Neural progenitor cell (in vitro differentiated cells): ENCODE results near the gene SBF2. TPM values are rescaled to one million over a fixed set of nuclear protein-coding genes. Genes with fewer than 3 reads are reported as not detected.

ENCODE experiments used
- DNase-seq: peaks from one replicate; pipeline ENCODE4 v3.0.0-alpha.2; 2016; ENCODE audit warnings: low spot score
- H2AFZ ChIP-seq: fragments of 200-600 bp; sonication (generic); replicated peaks from 2 replicates; pipeline ENCODE4 v1.6.1; 2016; ENCODE audit warnings: antibody characterized with exemption
- H3F3A ChIP-seq: fragments of 200-600 bp; sonication (generic); 2 replicates; pipeline ENCODE4 v1.6.1; 2016; ENCODE audit warnings: antibody characterized with exemption, low read depth
- H3K27ac ChIP-seq: fragments of 200-600 bp; sonication (generic); 2 replicates; pipeline ENCODE4 v1.5.1; 2016; ENCODE audit warnings: mild to moderate bottlenecking
- H3K27me3 ChIP-seq: fragments of 200-600 bp; sonication (generic); 2 replicates; pipeline ENCODE4 v1.6.1; 2016; ENCODE audit warnings: mild to moderate bottlenecking, moderate library complexity
- H3K36me3 ChIP-seq: fragments of 200-600 bp; sonication (generic); 2 replicates; pipeline ENCODE4 v1.5.1; 2016
- H3K4me1 ChIP-seq: fragments of 200-600 bp; sonication (generic); 2 replicates; pipeline ENCODE4 v1.6.1; 2016; ENCODE audit warnings: mixed run types
- H3K4me2 ChIP-seq: fragments of 200-600 bp; sonication (generic); 2 replicates; pipeline ENCODE4 v1.6.1; 2016
- H3K4me3 ChIP-seq: fragments of 200-600 bp; sonication (generic); 2 replicates; pipeline ENCODE4 v1.5.1; 2016
- H3K79me2 ChIP-seq: fragments of 200-600 bp; sonication (generic); 2 replicates; pipeline ENCODE4 v1.6.1; 2016; ENCODE audit warnings: low read depth
- H3K9ac ChIP-seq: fragments of 200-600 bp; sonication (generic); 2 replicates; pipeline ENCODE4 v1.6.1; 2016
- H3K9me3 ChIP-seq: fragments of 200-600 bp; sonication (generic); 2 replicates; pipeline ENCODE4 v1.5.1; 2016; ENCODE audit warnings: low read depth
- H4K20me1 ChIP-seq: fragments of 200-600 bp; sonication (generic); 2 replicates; pipeline ENCODE4 v1.6.1; 2016; ENCODE audit warnings: low read depth
- H3K27ac Mint-ChIP-seq: 3 replicates; pipeline ENCODE4 v1.8.0; 2021; ENCODE audit warnings: mixed read lengths
- H3K27me3 Mint-ChIP-seq: 2 replicates; pipeline ENCODE4 v1.8.0; 2022; ENCODE audit warnings: low read depth, mild to moderate bottlenecking, inconsistent platforms, moderate library complexity, mixed read lengths; ENCODE audit not compliant: insufficient read depth
- H3K36me3 Mint-ChIP-seq: 3 replicates; pipeline ENCODE4 v1.8.0; 2021; ENCODE audit warnings: mixed read lengths
- H3K4me1 Mint-ChIP-seq: 3 replicates; pipeline ENCODE4 v1.8.0; 2021; ENCODE audit warnings: mixed read lengths
- H3K4me3 Mint-ChIP-seq: 3 replicates; pipeline ENCODE4 v1.8.0; 2021; ENCODE audit warnings: mild to moderate bottlenecking, moderate library complexity, mixed read lengths
- H3K9me3 Mint-ChIP-seq: 3 replicates; pipeline ENCODE4 v1.8.0; 2020; ENCODE audit warnings: mixed read lengths
- CTCF ChIP-seq: fragments of 200-600 bp; sonication (generic); IDR thresholded peaks from 2 replicates; pipeline ENCODE4 v1.5.1; 2017; ENCODE audit warnings: antibody characterized with exemption, mild to moderate bottlenecking
- EZH2 ChIP-seq: fragments of 200-600 bp; sonication (generic); IDR thresholded peaks from 2 replicates; pipeline ENCODE4 v1.6.1; 2017; ENCODE audit warnings: antibody characterized with exemption, mild to moderate bottlenecking, moderate library complexity
- EZH2phosphoT487 ChIP-seq: fragments of 200-600 bp; sonication (generic); IDR thresholded peaks from 2 replicates; pipeline ENCODE4 v1.6.1; 2017; ENCODE audit warnings: antibody characterized with exemption
- total RNA-seq: library from RNA; depleted of rRNA; stranded (reverse); fragments of >200 nt; gene quantifications from 2 replicates; pipeline ENCODE4 v1.2.3, GENCODE V29; 2015; ENCODE audit warnings: low replicate concordance

Gene SBF2
- total RNA-seq, 1 donor from 2014 or later, result 48.2 TPM

GRCh38 chr11:10288881-10289764, 4.9 kb downstream of the SBF2 start:
- Mint-ChIP-seq H3K9me3 (no peaks in the 10 kb centered on the region), H3K36me3 (peaks cover 6% of the 10 kb centered on the region), H3K27ac (peak overlapping the region; percentile 68), H3K27me3 (no peaks in the 10 kb centered on the region), H3K4me3 (no peak overlapping the region), H3K4me1 (peaks cover 16% of the 10 kb centered on the region)
- H3K9me3 ChIP-seq, result no peaks in the 10 kb centered on the region
- no peak for TF ChIP-seq EZH2
- TF ChIP-seq CTCF, result no peak
- no peak for TF ChIP-seq EZH2phosphoT487
- no peak overlapping the region for H3K27ac ChIP-seq
- H3K9ac ChIP-seq, result no peak overlapping the region
- no peak overlapping the region for H3K4me3 ChIP-seq
- peaks cover 9% of the 10 kb centered on the region for H3K4me1 ChIP-seq
- H3K4me2 ChIP-seq, result no peak overlapping the region
- peaks cover 11% of the 10 kb centered on the region for H4K20me1 ChIP-seq
- no peaks in the 10 kb centered on the region for H3K36me3 ChIP-seq
- no peak for DNase-seq
- H2AFZ ChIP-seq, result no peak overlapping the region
- no peaks in the 10 kb centered on the region for H3K27me3 ChIP-seq
- H3K79me2 ChIP-seq, result peaks cover 63% of the 10 kb centered on the region
- peaks cover 13% of the 10 kb centered on the region for H3F3A ChIP-seq

DNA sequence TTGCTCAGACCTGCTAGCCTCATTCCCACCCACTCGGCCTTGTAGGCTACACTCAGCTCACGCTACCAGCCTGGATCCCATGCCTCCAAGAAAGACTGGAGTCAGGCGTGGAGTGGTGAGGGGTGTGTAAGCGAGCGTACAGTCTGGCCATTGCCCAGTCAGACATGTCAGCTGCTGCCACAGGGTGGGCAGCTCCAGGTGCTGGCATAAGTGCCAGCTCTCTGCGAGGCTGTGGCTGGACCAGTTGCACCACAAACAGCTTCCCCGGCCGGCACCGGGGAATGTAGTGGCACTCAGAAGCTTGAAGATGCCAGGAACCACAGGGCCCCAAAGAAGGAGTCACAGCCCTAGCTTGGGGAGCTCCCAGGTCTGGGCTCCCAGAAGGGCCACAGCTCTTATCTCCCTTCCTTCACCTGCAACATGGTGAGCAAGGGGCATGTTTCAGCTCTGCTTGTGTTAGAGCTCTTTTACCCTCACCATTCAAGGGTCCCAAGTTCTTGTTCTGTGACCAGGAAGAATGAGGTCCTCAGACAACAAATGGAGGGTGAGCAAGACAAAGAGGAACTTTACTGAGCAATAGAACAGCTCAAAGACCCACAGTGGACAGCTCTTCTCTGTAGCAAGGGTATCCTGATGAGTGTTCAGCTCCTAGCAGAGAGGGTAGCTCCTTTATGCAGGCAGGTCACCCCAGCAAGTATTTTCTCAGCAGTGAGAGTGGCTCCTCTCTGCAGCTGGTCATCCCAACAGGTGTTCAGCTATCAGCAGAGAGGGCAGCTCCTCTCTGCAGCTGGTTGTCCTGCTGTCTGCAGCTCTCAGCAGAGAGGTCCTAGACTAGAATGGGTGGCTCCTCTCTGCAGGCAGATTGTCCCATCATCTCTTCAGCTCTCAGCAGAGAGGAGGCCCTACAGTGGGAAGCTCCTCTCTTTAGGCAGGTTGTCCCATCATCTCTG, 6.0 kb downstream of the SBF2 start:
- Histone ChIP-seq H3K4me3 (no peak overlapping the region), H3K36me3 (no peaks in the 10 kb centered on the region), H3K4me1 (peaks cover 7% of the 10 kb centered on the region), H2AFZ (no peak overlapping the region), H4K20me1 (peaks cover 11% of the 10 kb centered on the region), H3K9me3 (no peaks in the 10 kb centered on the region), H3K4me2 (no peak overlapping the region), H3F3A (peaks cover 3% of the 10 kb centered on the region), H3K9ac (no peak overlapping the region), H3K79me2 (peaks cover 63% of the 10 kb centered on the region), H3K27ac (no peak overlapping the region), H3K27me3 (no peaks in the 10 kb centered on the region)
- Mint-ChIP-seq H3K4me1 (peaks cover 15% of the 10 kb centered on the region), H3K4me3 (no peak overlapping the region), H3K36me3 (peaks cover 6% of the 10 kb centered on the region), H3K27ac (peak overlapping the region; percentile 68), H3K27me3 (no peaks in the 10 kb centered on the region), H3K9me3 (no peaks in the 10 kb centered on the region)
- no peak for DNase-seq
- TF ChIP-seq EZH2phosphoT487, result no peak
- TF ChIP-seq EZH2, result no peak
- TF ChIP-seq CTCF, result no peak

DNA sequence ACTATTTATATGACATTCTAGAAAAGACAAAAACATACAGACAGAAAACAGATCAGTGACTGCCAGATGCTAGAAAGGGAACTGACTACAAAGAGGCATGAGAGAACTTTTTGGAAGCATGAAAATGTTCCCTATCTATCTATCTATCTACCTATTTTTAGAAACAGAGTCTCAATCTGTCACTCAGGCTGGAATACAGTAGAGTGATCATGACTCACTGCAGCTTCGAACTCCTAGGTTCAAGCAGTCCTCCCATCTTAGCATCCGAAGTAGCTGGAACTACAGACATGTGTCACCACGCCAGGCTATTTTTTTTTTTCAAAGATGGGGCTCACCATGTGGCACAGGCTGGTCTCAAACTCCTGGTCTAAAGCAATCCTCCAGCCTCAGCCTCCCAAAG, 6.9 kb downstream of the SBF2 start:
- Mint-ChIP-seq H3K27ac (no peak overlapping the region), H3K36me3 (peaks cover 6% of the 10 kb centered on the region), H3K4me3 (no peak overlapping the region), H3K9me3 (no peaks in the 10 kb centered on the region), H3K4me1 (peaks cover 8% of the 10 kb centered on the region), H3K27me3 (no peaks in the 10 kb centered on the region)
- Histone ChIP-seq H3K4me1 (no peaks in the 10 kb centered on the region), H3K4me3 (no peak overlapping the region), H4K20me1 (peaks cover 11% of the 10 kb centered on the region), H3K9ac (no peak overlapping the region), H3K9me3 (no peaks in the 10 kb centered on the region), H3K79me2 (peaks cover 55% of the 10 kb centered on the region), H3K36me3 (no peaks in the 10 kb centered on the region), H2AFZ (no peak overlapping the region), H3K4me2 (no peak overlapping the region), H3K27ac (no peak overlapping the region), H3K27me3 (no peaks in the 10 kb centered on the region), H3F3A (no peaks in the 10 kb centered on the region)
- TF ChIP-seq EZH2phosphoT487 (no peak), EZH2 (no peak), CTCF (no peak)
- DNase-seq, result no peak
